ENCODE data around the gene UGCG.

UGCG gene

GRCh38 chr9:111919875-111920274 is 23.3 kb downstream of the UGCG start:
- no peak for TF ChIP-seq CTCF (IDR thresholded peaks at IDR 0.05; ENCODE audit: insufficient read depth, low read depth, low read length, missing control alignments)
- DNase-seq (ENCODE audit: low read depth), result no peak
- no peak overlapping the region for H3K4me3 ChIP-seq (ENCODE audit: low read length)

- no peak overlapping the region for H3K4me3 ChIP-seq (ENCODE audit: low read length)
- no peak for TF ChIP-seq CTCF (IDR thresholded peaks at IDR 0.05; ENCODE audit: insufficient read depth, low read depth, low read length, missing control alignments)
- DNase-seq (ENCODE audit: low read depth), result no peak
These were observed 23.9 kb downstream of the UGCG start for GRCh38 chr9:111920531-111920930.

- TF ChIP-seq CTCF (IDR thresholded peaks at IDR 0.05; ENCODE audit: insufficient read depth, low read depth, low read length, missing control alignments), result no peak
- no peak for DNase-seq (ENCODE audit: low read depth)
- no peak overlapping the region for H3K4me3 ChIP-seq (ENCODE audit: low read length)
These were observed 25.9 kb downstream of the UGCG start for GRCh38 chr9:111922324-111923013.

- peak; percentile 29 for DNase-seq (ENCODE audit: low read depth)
- H3K4me3 ChIP-seq (ENCODE audit: low read length), result no peak overlapping the region
- TF ChIP-seq CTCF (IDR thresholded peaks at IDR 0.05; ENCODE audit: insufficient read depth, low read depth, low read length, missing control alignments), result no peak
These were observed 27.7 kb downstream of the UGCG start for GRCh38 chr9:111924281-111924680.

GRCh38 chr9:111925017-111925770 is 28.6 kb downstream of the UGCG start:
- H3K4me3 ChIP-seq (ENCODE audit: low read length), result no peak overlapping the region
- no peak for DNase-seq (ENCODE audit: low read depth)
- TF ChIP-seq CTCF (IDR thresholded peaks at IDR 0.05; ENCODE audit: insufficient read depth, low read depth, low read length, missing control alignments), result no peak

GRCh38 chr9:111925784-111926183 is 29.2 kb downstream of the UGCG start:
- TF ChIP-seq CTCF (IDR thresholded peaks at IDR 0.05; ENCODE audit: insufficient read depth, low read depth, low read length, missing control alignments), result no peak
- no peak overlapping the region for H3K4me3 ChIP-seq (ENCODE audit: low read length)
- DNase-seq (ENCODE audit: low read depth), result no peak
